GM12873 (cell line): ENCODE results near the gene KLHDC8A.

Source experiments
- TF ChIP-seq, protein P1 (sequence below): IDR thresholded peaks from 2 replicates; pipeline ENCODE4 v1.5.1; 2012; ENCODE audit warnings: low read depth, mild to moderate bottlenecking, moderate library complexity, low read length, control low read depth; ENCODE audit not compliant: insufficient read depth; ENCODE audit errors: missing control alignments

KLHDC8A gene

DNA sequence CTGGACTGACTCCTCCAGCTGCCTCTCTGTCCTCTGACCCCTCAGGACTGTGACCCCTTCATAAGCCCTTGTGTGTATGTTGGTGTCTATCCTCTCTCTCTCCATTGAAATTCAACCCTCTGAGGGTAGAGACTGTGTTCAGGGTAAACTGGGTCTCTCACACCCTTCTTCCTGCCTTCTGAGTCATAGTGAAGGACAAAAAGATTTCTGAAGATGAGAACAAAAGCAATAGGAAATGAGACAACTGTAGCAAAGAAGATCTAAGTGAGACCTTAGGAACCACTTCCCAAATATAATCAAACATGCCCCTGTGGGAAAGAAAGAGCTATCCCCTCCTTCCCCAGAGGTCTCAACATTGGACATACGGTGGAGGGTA lies 52.0 kb downstream of the KLHDC8A start:
- TF ChIP-seq, protein P1, sequence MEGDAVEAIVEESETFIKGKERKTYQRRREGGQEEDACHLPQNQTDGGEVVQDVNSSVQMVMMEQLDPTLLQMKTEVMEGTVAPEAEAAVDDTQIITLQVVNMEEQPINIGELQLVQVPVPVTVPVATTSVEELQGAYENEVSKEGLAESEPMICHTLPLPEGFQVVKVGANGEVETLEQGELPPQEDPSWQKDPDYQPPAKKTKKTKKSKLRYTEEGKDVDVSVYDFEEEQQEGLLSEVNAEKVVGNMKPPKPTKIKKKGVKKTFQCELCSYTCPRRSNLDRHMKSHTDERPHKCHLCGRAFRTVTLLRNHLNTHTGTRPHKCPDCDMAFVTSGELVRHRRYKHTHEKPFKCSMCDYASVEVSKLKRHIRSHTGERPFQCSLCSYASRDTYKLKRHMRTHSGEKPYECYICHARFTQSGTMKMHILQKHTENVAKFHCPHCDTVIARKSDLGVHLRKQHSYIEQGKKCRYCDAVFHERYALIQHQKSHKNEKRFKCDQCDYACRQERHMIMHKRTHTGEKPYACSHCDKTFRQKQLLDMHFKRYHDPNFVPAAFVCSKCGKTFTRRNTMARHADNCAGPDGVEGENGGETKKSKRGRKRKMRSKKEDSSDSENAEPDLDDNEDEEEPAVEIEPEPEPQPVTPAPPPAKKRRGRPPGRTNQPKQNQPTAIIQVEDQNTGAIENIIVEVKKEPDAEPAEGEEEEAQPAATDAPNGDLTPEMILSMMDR, result no peak

DNA sequence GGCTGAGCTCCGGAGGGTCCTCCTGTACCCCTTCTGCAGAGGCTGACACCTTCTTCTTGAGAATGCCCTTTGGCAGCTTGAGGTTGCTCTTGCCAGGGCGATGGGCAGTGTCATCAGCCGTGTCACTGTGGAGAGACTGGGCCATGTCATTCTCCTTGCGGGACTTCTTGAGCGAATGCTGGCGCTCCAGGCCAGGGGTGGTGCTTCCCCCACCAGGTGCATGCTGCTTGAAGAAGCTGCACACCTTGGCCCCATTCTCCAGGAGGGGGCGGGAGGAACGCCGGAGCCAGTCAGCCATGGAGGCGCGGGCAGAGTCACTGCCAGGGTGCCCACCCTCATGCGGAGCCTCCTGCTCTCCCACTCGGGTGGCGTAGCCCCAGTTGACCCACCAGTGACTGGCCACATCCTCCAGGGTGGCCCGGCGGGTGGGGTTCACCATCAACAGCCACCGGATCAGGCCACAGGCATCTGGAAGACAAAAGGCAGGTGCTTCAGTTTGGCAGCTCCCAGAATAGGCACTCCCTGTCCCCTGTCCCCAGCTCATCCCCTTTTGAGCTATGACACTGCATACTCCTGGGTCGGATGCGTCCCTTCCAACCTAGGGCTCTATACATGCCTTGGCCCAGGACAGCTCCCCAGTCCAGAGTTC lies 52.6 kb downstream of the KLHDC8A start:
- TF ChIP-seq, protein P1, result no peak

GRCh38 chr1:205303247-205303888 lies 53.4 kb downstream of the KLHDC8A start:
- TF ChIP-seq, protein P1, result no peak

DNA sequence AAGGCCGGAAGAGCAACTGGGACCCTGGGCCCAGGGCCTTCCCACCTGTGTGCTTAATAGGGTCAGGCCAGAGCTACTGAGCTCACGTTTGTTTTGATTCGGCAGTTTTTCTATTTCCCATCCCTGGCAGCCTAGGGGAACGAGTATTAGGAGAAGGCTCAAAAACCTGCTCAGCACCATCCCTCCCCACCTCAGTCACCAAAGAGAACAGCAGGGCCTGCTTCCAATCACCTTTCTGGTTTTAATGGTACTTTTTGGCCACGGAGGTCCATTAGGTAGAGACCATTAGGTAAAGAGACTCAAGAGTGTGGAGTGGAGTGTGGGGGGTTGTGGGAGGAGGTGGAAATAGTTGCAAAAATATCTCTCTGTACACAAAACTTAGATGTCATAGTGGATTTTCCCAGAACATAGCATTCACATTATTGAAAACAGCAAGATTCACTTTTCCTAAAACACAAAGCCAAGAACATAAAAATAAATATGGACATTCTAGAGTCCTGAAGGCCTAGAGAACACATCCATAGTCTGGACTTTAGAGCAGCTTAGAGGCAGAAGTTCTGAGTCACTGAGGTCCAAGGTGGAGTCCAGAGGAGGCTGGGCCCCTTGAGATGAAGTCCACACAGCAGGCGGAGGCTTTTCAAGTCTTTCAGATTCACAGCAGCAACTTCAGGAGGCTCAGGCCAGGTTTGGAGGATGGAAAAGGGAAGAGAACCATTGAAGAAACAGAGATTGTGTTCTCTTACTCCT lies 54.7 kb downstream of the KLHDC8A start:
- TF ChIP-seq, protein P1, result no peak

- TF ChIP-seq, protein P1, result no peak
These were observed 55.4 kb downstream of the KLHDC8A start for GRCh38 chr1:205301205-205301821.

- TF ChIP-seq, protein P1, result no peak
These were observed 56.6 kb downstream of the KLHDC8A start for GRCh38 chr1:205300149-205300548.
